ENCODE measurements around the gene ZNF665.

The ZNF665 gene

DNA sequence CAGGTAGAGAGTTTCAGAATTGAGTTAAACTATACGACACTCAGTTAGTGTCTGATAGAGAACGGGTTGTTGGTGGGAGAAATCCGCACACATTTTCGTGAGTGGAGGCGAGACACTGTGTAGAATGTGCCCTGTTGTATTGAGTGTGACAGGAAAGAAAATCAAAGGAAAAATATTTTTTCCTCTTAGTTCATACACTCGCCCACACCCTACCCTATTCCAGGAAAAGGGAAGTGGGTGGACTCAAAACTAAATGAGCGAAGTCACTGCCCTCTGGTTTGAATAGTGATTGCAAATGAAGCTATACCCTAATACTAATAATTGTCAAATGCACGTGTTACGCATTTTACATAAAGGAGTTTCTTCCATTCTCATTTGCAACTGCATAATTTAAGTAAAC lies 36.3 kb downstream of the ZNF665 start:
- no peak overlapping the region for H3K4me3 ChIP-seq (ENCODE audit: control insufficient read depth, low read depth, low read length)
- DNase-seq (ENCODE audit: low read depth) = no peak
- TF ChIP-seq, protein P1, sequence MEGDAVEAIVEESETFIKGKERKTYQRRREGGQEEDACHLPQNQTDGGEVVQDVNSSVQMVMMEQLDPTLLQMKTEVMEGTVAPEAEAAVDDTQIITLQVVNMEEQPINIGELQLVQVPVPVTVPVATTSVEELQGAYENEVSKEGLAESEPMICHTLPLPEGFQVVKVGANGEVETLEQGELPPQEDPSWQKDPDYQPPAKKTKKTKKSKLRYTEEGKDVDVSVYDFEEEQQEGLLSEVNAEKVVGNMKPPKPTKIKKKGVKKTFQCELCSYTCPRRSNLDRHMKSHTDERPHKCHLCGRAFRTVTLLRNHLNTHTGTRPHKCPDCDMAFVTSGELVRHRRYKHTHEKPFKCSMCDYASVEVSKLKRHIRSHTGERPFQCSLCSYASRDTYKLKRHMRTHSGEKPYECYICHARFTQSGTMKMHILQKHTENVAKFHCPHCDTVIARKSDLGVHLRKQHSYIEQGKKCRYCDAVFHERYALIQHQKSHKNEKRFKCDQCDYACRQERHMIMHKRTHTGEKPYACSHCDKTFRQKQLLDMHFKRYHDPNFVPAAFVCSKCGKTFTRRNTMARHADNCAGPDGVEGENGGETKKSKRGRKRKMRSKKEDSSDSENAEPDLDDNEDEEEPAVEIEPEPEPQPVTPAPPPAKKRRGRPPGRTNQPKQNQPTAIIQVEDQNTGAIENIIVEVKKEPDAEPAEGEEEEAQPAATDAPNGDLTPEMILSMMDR (IDR thresholded peaks at IDR 0.05; ENCODE audit: control insufficient read depth, insufficient read depth, low read depth, low read length, missing control alignments) = no peak

DNA sequence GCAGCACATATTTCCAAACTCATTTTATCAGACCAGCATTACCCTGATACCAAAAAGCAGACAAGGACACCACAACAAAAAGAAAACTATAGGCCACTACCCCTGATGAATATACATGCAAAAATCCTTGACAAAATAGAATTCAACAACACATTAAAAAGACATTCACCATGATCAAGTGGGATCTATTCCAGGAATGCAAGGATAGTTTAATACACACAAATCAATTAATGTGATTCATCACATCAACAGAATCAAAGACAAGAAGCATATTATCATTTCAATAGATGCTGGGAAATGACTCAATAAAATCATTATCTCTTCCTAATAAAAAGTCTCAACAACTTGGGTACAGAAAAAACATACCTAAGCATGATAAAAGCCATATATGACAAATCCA lies 45.5 kb downstream of the ZNF665 start:
- TF ChIP-seq, protein P1 (IDR thresholded peaks at IDR 0.05; ENCODE audit: control insufficient read depth, insufficient read depth, low read depth, low read length, missing control alignments) = no peak
- DNase-seq (ENCODE audit: low read depth) = no peak

DNA sequence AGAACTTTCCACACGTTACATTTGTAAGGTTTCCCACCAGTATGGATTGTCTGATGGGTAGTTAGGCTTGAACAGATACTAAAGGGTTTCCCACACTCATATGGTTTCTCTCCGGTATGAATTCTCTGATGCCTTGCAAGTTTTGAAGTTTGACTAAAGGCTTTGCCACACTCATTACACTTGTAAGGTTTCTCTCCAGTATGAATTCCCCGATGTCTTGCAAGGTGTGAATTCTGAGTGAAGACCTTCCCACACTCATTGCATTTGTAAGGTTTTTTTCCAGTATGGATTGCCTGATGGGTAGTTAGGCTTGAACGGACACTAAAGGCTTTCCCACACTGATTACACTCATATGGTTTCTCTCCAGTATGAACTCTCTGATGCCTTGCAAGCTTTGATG lies 52.8 kb downstream of the ZNF665 start:
- no peak overlapping the region for H3K4me3 ChIP-seq (ENCODE audit: control insufficient read depth, low read depth, low read length)
- TF ChIP-seq, protein P1 (IDR thresholded peaks at IDR 0.05; ENCODE audit: control insufficient read depth, insufficient read depth, low read depth, low read length, missing control alignments) = no peak
- no peak for DNase-seq (ENCODE audit: low read depth)

More for the DNA sequence above, 45.5 kb downstream of the ZNF665 start:
- H3K4me3 ChIP-seq (ENCODE audit: control insufficient read depth, low read depth, low read length) = no peak overlapping the region

DNA sequence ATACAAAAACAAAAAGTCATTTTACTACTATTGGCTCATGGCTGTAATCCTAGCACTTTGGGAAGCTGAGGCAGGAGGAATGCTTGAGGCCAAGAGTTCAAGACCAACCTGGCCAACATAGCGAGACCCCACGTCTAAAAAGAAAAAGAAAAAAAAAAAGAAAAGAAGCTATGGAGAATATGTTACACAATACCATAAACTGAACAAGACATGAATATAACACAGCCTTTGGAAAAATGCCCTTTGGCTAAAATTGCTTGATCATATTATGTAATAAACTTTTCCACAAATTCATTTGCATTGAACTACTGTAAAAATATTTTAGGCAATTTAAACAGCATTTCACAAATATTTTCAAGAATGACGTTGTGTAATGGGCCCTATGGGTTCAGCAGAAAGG lies 56.7 kb downstream of the ZNF665 start:
- H3K4me3 ChIP-seq (ENCODE audit: control insufficient read depth, low read depth, low read length) = no peak overlapping the region
- no peak for DNase-seq (ENCODE audit: low read depth)
- TF ChIP-seq, protein P1 (IDR thresholded peaks at IDR 0.05; ENCODE audit: control insufficient read depth, insufficient read depth, low read depth, low read length, missing control alignments) = no peak

DNA sequence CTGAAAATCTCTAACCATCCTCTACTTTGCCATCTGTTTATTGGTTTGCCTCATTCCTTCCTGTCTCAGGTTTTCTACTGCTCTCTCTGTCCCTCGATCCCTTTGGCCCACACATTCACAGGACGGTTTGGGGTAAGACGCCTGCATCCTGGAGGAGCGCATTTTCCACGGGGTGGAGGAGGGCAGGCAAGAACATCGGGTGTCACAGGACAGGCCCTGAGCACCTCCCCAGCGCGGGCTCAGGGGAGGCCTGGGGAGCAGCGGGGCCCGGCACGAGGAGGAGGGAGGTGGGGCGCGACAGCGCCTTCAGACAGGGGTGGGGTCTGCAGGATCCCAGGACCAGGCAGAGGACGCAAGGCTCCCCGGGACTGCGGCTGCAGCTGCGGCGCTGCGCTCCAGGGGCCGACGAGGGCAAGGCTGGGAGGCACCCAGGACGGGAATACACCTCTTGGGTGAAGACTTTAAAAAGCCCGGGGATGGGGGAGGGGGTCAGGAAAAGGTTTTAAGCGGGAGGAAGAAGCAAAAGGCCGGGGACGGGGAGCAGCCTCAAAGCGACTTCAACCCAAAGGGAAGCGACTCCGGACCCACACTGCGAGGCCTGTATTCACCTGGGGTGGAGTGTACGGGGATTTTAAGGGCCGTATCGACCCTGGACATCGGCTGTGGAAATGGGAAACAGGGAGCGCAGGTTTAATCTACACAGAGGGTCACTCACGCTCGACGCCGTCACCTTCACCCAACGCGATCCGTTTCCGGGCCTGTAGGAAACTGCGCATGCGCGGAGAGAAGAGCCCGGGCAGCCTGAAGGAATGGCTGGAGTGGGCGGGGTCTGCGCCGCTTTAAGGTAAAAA lies 60.8 kb downstream of the ZNF665 start, which contains the start of gene ZNF415:
Gene ZNF415, minus strand, starts transcription at position 770 of the 851 bp plus-strand sequence. CDS start 10,234 bp downstream, outside the sequence.
- DNase-seq (ENCODE audit: low read depth) = no peak
- TF ChIP-seq, protein P1 (IDR thresholded peaks at IDR 0.05; ENCODE audit: control insufficient read depth, insufficient read depth, low read depth, low read length, missing control alignments) = no peak
- H3K4me3 ChIP-seq (ENCODE audit: control insufficient read depth, low read depth, low read length) = peak within 1 kb of the TSS; percentile 77

DNA sequence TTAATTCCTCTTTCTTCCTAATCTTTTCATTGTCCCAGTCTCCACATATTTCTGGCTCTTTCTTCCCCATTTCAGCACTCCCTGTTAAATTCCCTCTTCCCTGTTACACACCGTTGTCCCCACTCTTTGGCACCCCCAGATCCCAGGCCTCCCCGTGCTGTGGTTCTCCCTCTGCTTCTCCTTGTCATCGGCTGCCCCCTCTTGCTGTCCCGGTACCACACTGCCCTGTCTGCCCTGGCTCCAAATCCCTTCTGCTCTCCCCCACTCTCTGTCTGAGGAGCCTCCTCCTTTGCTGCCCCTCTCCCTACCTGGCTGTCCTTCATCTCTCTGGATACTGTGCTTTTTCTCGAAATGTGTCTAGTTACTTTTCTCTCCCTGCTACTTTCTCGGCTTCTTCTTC lies 61.4 kb downstream of the ZNF665 start:
- DNase-seq (ENCODE audit: low read depth) = no peak
- TF ChIP-seq, protein P1 (IDR thresholded peaks at IDR 0.05; ENCODE audit: control insufficient read depth, insufficient read depth, low read depth, low read length, missing control alignments) = no peak
- peak overlapping the region; percentile 77; the same call in 1 of the 2 replicates for H3K4me3 ChIP-seq (ENCODE audit: control insufficient read depth, low read depth, low read length)

Data from AG09309 (cell line).